IMR-90 (cell line): ENCODE data around the gene FAAP24. TPM values are rescaled to one million over a fixed set of nuclear protein-coding genes. Genes with fewer than 3 reads are reported as not detected.
"Not testable (repeated sequence)": the region's sequence is repeated elsewhere in the genome, so short reads cannot be mapped to it uniquely, and the experiment has no call there.

Experiments
- ATAC-seq: fragments of 200-7000 bp; cut with Tn5 transposase; 2 replicates; pipeline ENCODE4 v1.9.1; 2020; ENCODE audit warnings: low read depth, mild to moderate bottlenecking, moderate library complexity
- BruUV-seq: library from RNA; stranded (reverse); fragments of 400-500 nt; replicated peaks from 2 replicates; lab custom pipeline; 2021; lab: Mats Ljungman, UMichigan
- CTCF ChIA-PET: fragments of 300-600 bp; formaldehyde crosslinking; extraction: SDS; loops from one replicate; lab custom pipeline; 2021; ENCODE audit warnings: antibody characterized with exemption; lab: Yijun Ruan, JAX
- POLR2A ChIA-PET: fragments of 300-600 bp; sonication (Branson Sonifier 250); formaldehyde crosslinking; loops from one replicate; lab custom pipeline; 2022; ENCODE audit warnings: antibody characterized with exemption; ENCODE audit not compliant: unreplicated experiment; lab: Charles Lee
- DNase-seq: peaks from one replicate; pipeline ENCODE4 v3.0.0; 2013
- H2AFZ ChIP-seq: replicated peaks from 2 replicates; pipeline ENCODE3; 2013; ENCODE audit warnings: low read length, mild to moderate bottlenecking; ENCODE audit not compliant: poor library complexity
- H2AK5ac ChIP-seq: 2 replicates; pipeline ENCODE4 v1.6.1; 2013; ENCODE audit warnings: low read depth, low read length, inconsistent platforms
- H2AK9ac ChIP-seq: replicated peaks from 2 replicates; pipeline ENCODE3; 2013; ENCODE audit warnings: mild to moderate bottlenecking, low read depth, low read length, moderate library complexity; ENCODE audit not compliant: poor library complexity
- H2BK120ac ChIP-seq: 2 replicates; pipeline ENCODE4 v1.6.1; 2013; ENCODE audit warnings: low read depth, low read length, inconsistent platforms
- H2BK15ac ChIP-seq: 3 replicates; pipeline ENCODE4 v1.6.1; 2013; ENCODE audit warnings: low read depth, low read length, inconsistent platforms
- H2BK20ac ChIP-seq: 2 replicates; pipeline ENCODE4 v1.6.1; 2013; ENCODE audit warnings: low read depth, mild to moderate bottlenecking, inconsistent platforms, low read length, moderate library complexity
- H2BK5ac ChIP-seq: 2 replicates; pipeline ENCODE4 v1.6.1; 2013; ENCODE audit warnings: mild to moderate bottlenecking, low read depth, low read length, inconsistent platforms; ENCODE audit not compliant: poor library complexity, severe bottlenecking
- H3K14ac ChIP-seq: replicated peaks from 2 replicates; pipeline ENCODE4 v1.6.1; 2013; ENCODE audit warnings: low read depth, low read length, inconsistent platforms
- H3K18ac ChIP-seq: 2 replicates; pipeline ENCODE4 v1.6.1; 2013; ENCODE audit warnings: low read depth, low read length, control low read depth
- H3K23ac ChIP-seq: 2 replicates; pipeline ENCODE4 v1.6.1; 2013; ENCODE audit warnings: low read depth, low read length, inconsistent platforms
- H3K27ac ChIP-seq: 2 replicates; pipeline ENCODE4 v1.5.1; 2013; ENCODE audit warnings: mild to moderate bottlenecking, control low read depth, low read length; ENCODE audit not compliant: insufficient read depth
- H3K27me3 ChIP-seq: 2 replicates; pipeline ENCODE4 v1.6.1; 2013; ENCODE audit warnings: low read length; ENCODE audit not compliant: control insufficient read depth, insufficient read depth
- H3K36me3 ChIP-seq: 2 replicates; pipeline ENCODE4 v1.6.1; 2013; ENCODE audit warnings: low read length, mixed read lengths; ENCODE audit not compliant: control insufficient read depth, insufficient read depth
- H3K4ac ChIP-seq: 2 replicates; pipeline ENCODE4 v1.6.1; 2013; ENCODE audit warnings: low read depth, low read length, inconsistent platforms
- H3K4me1 ChIP-seq: 2 replicates; pipeline ENCODE4 v1.6.1; 2013; ENCODE audit warnings: low read length, mixed read lengths; ENCODE audit not compliant: control insufficient read depth, insufficient read depth
- H3K4me2 ChIP-seq: 2 replicates; pipeline ENCODE4 v1.6.1; 2013; ENCODE audit warnings: low read depth, mild to moderate bottlenecking, control low read depth, low read length, moderate library complexity
- H3K4me3 ChIP-seq: 2 replicates; pipeline ENCODE4 v1.5.1; 2013; ENCODE audit warnings: low read depth, mild to moderate bottlenecking, control low read depth, low read length, moderate library complexity; ENCODE audit not compliant: insufficient read depth
- H3K56ac ChIP-seq: 2 replicates; pipeline ENCODE4 v1.6.1; 2013; ENCODE audit warnings: low read length, inconsistent platforms; ENCODE audit not compliant: insufficient read depth; ENCODE audit errors: extremely low read depth
- H3K79me1 ChIP-seq, 2 experiments: 2 replicates each; pipeline ENCODE4 v1.6.1; 2013; ENCODE audit warnings: low read length in 2 of 2, inconsistent platforms in 1 of 2, low read depth in 1 of 2
- H3K9ac ChIP-seq: 2 replicates; pipeline ENCODE4 v1.6.1; 2013; ENCODE audit warnings: low read depth, low read length, control low read depth
- H3K9me1 ChIP-seq: 2 replicates; pipeline ENCODE4 v1.6.1; 2013; ENCODE audit warnings: low read length, inconsistent platforms; ENCODE audit not compliant: insufficient read depth
- H3K9me3 ChIP-seq: 2 replicates; pipeline ENCODE4 v1.6.1; 2013; ENCODE audit warnings: low read length; ENCODE audit not compliant: control insufficient read depth, insufficient read depth
- H4K20me1 ChIP-seq: 2 replicates; pipeline ENCODE4 v1.6.1; 2013; ENCODE audit warnings: low read length, inconsistent platforms; ENCODE audit not compliant: insufficient read depth
- H4K5ac ChIP-seq: 2 replicates; pipeline ENCODE4 v1.6.1; 2013; ENCODE audit warnings: mild to moderate bottlenecking, low read depth, low read length, control low read depth
- H4K8ac ChIP-seq, 2 experiments: 2 replicates each; pipeline ENCODE4 v1.6.1; 2013; ENCODE audit warnings: low read depth in 2 of 2, low read length in 2 of 2, control low read depth in 1 of 2, inconsistent platforms in 1 of 2
- H4K91ac ChIP-seq: 2 replicates; pipeline ENCODE4 v1.6.1; 2013; ENCODE audit warnings: low read depth, low read length, inconsistent platforms; ENCODE audit not compliant: insufficient read depth
- WGBS, 2 experiments: methylation state at CpG; one replicate each; pipeline versions ENCODE4 v1.1.5 to v1.1.7; 2013; ENCODE audit warnings: missing lambda C conversion rate in 2 of 2; ENCODE audit not compliant: insufficient read length in 1 of 2; ENCODE audit errors: extremely low coverage in 2 of 2; 5-methylcytosine and 5-hydroxymethylcytosine counted together
- dilution Hi-C: fragments of 300-500 bp; cut with HindIII; formaldehyde crosslinking; loops from one replicate; pipeline ENCODE4 v1.14.3; 2018; ENCODE audit warnings: low sequenced_read_pairs; ENCODE audit not compliant: unreplicated experiment
- in situ Hi-C: fragments of 300-500 bp; cut with MboI; formaldehyde crosslinking; loops from 3 replicates; pipeline ENCODE4 v1.14.3; 2019; ENCODE audit warnings: low sequenced_read_pairs, inconsistent platforms, mixed read lengths
- intact Hi-C: fragments of 100-400 bp; cut with micrococcal nuclease; formaldehyde crosslinking; loops from 2 replicates; pipeline ENCODE4 v1.10.0; 2022
- polyA plus RNA-seq, 3 experiments: library from polyadenylated mRNA; depleted of rRNA; stranded (reverse); fragments of >200 nt; gene quantifications; 2 replicates each; pipeline ENCODE4 v1.2.3, GENCODE V29; 2012; ENCODE audit warnings: low replicate concordance in 1 of 3
- total RNA-seq: library from RNA; depleted of rRNA; stranded (reverse); fragments of >200 nt; gene quantifications from 2 replicates; pipeline ENCODE4 v1.2.3, GENCODE V29; 2012

FAAP24 gene
- total and polyA plus RNA-seq, 2 of the 4 experiments (the other 2 are of a cell fraction): 2.2 to 2.3 TPM

GRCh38 chr19:33003424-33004024, 31.5 kb downstream of the FAAP24 start:
- H3K27ac ChIP-seq, H3K4me1 ChIP-seq, H2BK120ac ChIP-seq, H2BK15ac ChIP-seq, POLR2A ChIA-PET, in situ Hi-C loops, H3K18ac ChIP-seq, intact Hi-C loops, H3K56ac ChIP-seq, H3K9ac ChIP-seq, H3K4me3 ChIP-seq, H2AFZ ChIP-seq, H3K27me3 ChIP-seq, ATAC-seq, H3K23ac ChIP-seq, H2BK20ac ChIP-seq, H3K36me3 ChIP-seq, BruUV-seq, H4K91ac ChIP-seq, H3K9me3 ChIP-seq, H4K20me1 ChIP-seq, H3K14ac ChIP-seq, dilution Hi-C loops, H2AK9ac ChIP-seq, H2AK5ac ChIP-seq, DNase-seq, H3K9me1 ChIP-seq, H3K4ac ChIP-seq, H4K5ac ChIP-seq, H3K4me2 ChIP-seq, CTCF ChIA-PET, H3K79me1 ChIP-seq, H2BK5ac ChIP-seq, H4K8ac ChIP-seq: not testable (repeated sequence)
- WGBS, 2 experiments: 94% methylated on average over 3 of the region's 6 CpGs; no CpG with 5 or more reads in 1 of the 2 experiments
